Body of pancreas (tissue), 4 donors: ENCODE measurements around the gene GPR132. TPM values are rescaled to one million over a fixed set of nuclear protein-coding genes. Genes with fewer than 3 reads are reported as not detected.

Experiments used
- ATAC-seq: fragments of 150-250 bp; one replicate; pipeline ENCODE4 v1.9.1; 2016
- DNase-seq, 4 donors: peaks; one replicate each; pipeline ENCODE4 v3.0.0-alpha.2; 2019
- H3K27ac ChIP-seq, 4 donors: fragments of 200-600 bp; sonication (generic); 1 replicate in 3 of 4; 2 replicates in 1 of 4; pipeline versions ENCODE4 v1.5.1 to v1.6.1; 2016 to 2019; ENCODE audit warnings: mild to moderate bottlenecking in 1 of 4, mixed read lengths in 1 of 4, moderate library complexity in 1 of 4
- H3K27me3 ChIP-seq, 2 donors: fragments of 200-600 bp; sonication (generic); one replicate each; pipeline ENCODE4 v1.6.0; 2016; ENCODE audit warnings: mild to moderate bottlenecking in 1 of 2
- H3K36me3 ChIP-seq, 2 donors: fragments of 200-600 bp; sonication (generic); replicated peaks in 1 of 2; 2 replicates each; pipeline ENCODE4 v1.5.1; 2016; ENCODE audit warnings: low read depth in 2 of 2; ENCODE audit not compliant: insufficient read depth in 1 of 2
- H3K4me1 ChIP-seq: fragments of 200-600 bp; sonication (generic); one replicate; pipeline ENCODE4 v1.6.0; 2016
- H3K4me3 ChIP-seq, 2 donors: fragments of 200-600 bp; sonication (generic); 1 replicate in 1 of 2; 2 replicates in 1 of 2; pipeline ENCODE4 v1.5.1; 2016 to 2019
- H3K9me3 ChIP-seq, 3 donors: fragments of 200-600 bp; sonication (generic); 1 replicate in 2 of 3; 2 replicates in 1 of 3; pipeline ENCODE4 v1.5.1; 2016
- CTCF ChIP-seq, 7 experiments: fragments of 450-650 bp in 4 of 7; fragments of 200-600 bp in 3 of 7; sonication (generic) in 3 of 7; IDR thresholded peaks; one replicate each; pipeline ENCODE4 v1.5.1; 2016 to 2019; ENCODE audit warnings: antibody characterized with exemption in 7 of 7
- POLR2A ChIP-seq, 3 donors: fragments of 450-650 bp; IDR thresholded peaks; one replicate each; pipeline ENCODE4 v1.6.1; 2016; ENCODE audit warnings: antibody characterized with exemption in 3 of 3, mild to moderate bottlenecking in 2 of 3
- WGBS, 2 donors: methylation state at CpG; one replicate each; pipeline ENCODE4 v1.1.5; 2017; 5-methylcytosine and 5-hydroxymethylcytosine counted together
- intact Hi-C: fragments of 100-400 bp; cut with DNase I; formaldehyde crosslinking; loops from one replicate; pipeline ENCODE4 v1.15.1; 2023
- total RNA-seq, 2 donors: library from RNA; depleted of rRNA; stranded (reverse); fragments of >200 nt; gene quantifications; one replicate each; pipeline ENCODE4 v1.1.0, GENCODE V29; 2016

Gene GPR132
- total RNA-seq, 2 donors from 2014 or later: 1.0 TPM; not detected in 1

- peaks cover 20% of the 10 kb centered on the region for H3K4me1 ChIP-seq
- ATAC-seq (peak; percentile 70), DNase-seq (peak; percentile 45 to 58 (median 48))
- peak overlapping the region; percentile 54 to 84 (median 71) for H3K27ac ChIP-seq
- intact Hi-C loops: no loop called here
- no peak for TF ChIP-seq CTCF (IDR thresholded peaks at IDR 0.05)
- TF ChIP-seq POLR2A (IDR thresholded peaks at IDR 0.05): no peak
- no peaks in the 10 kb centered on the region for H3K27me3 ChIP-seq
- H3K9me3 ChIP-seq: no peaks in the 10 kb centered on the region
- H3K36me3 ChIP-seq: no peaks in the 10 kb centered on the region
- no peak overlapping the region for H3K4me3 ChIP-seq
- WGBS, 2 donors: 77 to 88% methylated on average over 42 to 57 of the region's 59 CpGs
Measured at GRCh38 chr14:105051182-105052109, 13.8 kb downstream of the GPR132 start.

GRCh38 chr14:105050551-105050897 lies 14.7 kb downstream of the GPR132 start:
- 31% methylated on average over 10 of the region's 10 CpGs; no CpG with 5 or more reads in 1 of the 2 donors for WGBS, 2 donors
- intact Hi-C loops: no loop called here
- H3K27ac ChIP-seq: peak overlapping the region in 2 of 4 donors; percentile 41 to 84
- no peaks in the 10 kb centered on the region for H3K36me3 ChIP-seq
- H3K27me3 ChIP-seq: no peaks in the 10 kb centered on the region
- H3K4me3 ChIP-seq: no peak overlapping the region
- TF ChIP-seq POLR2A (IDR thresholded peaks at IDR 0.05): no peak
- ATAC-seq: peak; percentile 54
- no peaks in the 10 kb centered on the region for H3K9me3 ChIP-seq
- peak; percentile 72 to 85 (median 82) for DNase-seq
- peaks cover 26% of the 10 kb centered on the region for H3K4me1 ChIP-seq

- Histone ChIP-seq H3K27ac (peak overlapping the region in 2 of 4 donors; percentile 41), H3K4me3 (no peak overlapping the region), H3K4me1 (peaks cover 26% of the 10 kb centered on the region), H3K36me3 (no peaks in the 10 kb centered on the region), H3K9me3 (no peaks in the 10 kb centered on the region), H3K27me3 (no peaks in the 10 kb centered on the region)
- no peak for DNase-seq
- intact Hi-C loops: loop anchor here (5.0 kb wide), 1 partner anchor 73 kb away; the partner anchor contains the start of gene AHNAK2
- no peak for ATAC-seq
- 77 to 80% methylated on average over 12 to 25 of the region's 25 CpGs for WGBS, 2 donors
- TF ChIP-seq CTCF (IDR thresholded peaks at IDR 0.05) (no peak), POLR2A (IDR thresholded peaks at IDR 0.05) (no peak)
Measured at GRCh38 chr14:105049753-105050550, 15.3 kb downstream of the GPR132 start.

GRCh38 chr14:105047283-105048016 lies 17.8 kb downstream of the GPR132 start:
- no peak overlapping the region for H3K27ac ChIP-seq
- ATAC-seq (no peak), DNase-seq (no peak)
- intact Hi-C loops: loop anchor here (5.0 kb wide), 1 partner anchor 70 kb away; the partner anchor contains the start of gene AHNAK2
- no peaks in the 10 kb centered on the region for H3K27me3 ChIP-seq
- H3K4me1 ChIP-seq: peaks cover 26% of the 10 kb centered on the region
- no peak for TF ChIP-seq CTCF (IDR thresholded peaks at IDR 0.05)
- no peak for TF ChIP-seq POLR2A (IDR thresholded peaks at IDR 0.05)
- H3K9me3 ChIP-seq: no peaks in the 10 kb centered on the region
- 58 to 77% methylated on average over 5 to 21 of the region's 24 CpGs for WGBS, 2 donors
- H3K36me3 ChIP-seq: no peaks in the 10 kb centered on the region
- H3K4me3 ChIP-seq: no peak overlapping the region
